Posterior cingulate gyrus (tissue), 11 donors: ENCODE results near the gene CAP1.
"Not testable (repeated sequence)": the region's sequence is repeated elsewhere in the genome, so short reads cannot be mapped to it uniquely, and the experiment has no call there.

Experiments
- DNase-seq, 10 donors: peaks; one replicate each; pipeline versions ENCODE4 v3.0.0 to v3.0.0-alpha.2; 2020 to 2021; ENCODE audit warnings: mixed read lengths in 3 of 10
- intact Hi-C: fragments of 100-400 bp; cut with DNase I; formaldehyde crosslinking; loops from one replicate; pipeline ENCODE4 v1.15.1; 2023

The CAP1 gene, protein sequence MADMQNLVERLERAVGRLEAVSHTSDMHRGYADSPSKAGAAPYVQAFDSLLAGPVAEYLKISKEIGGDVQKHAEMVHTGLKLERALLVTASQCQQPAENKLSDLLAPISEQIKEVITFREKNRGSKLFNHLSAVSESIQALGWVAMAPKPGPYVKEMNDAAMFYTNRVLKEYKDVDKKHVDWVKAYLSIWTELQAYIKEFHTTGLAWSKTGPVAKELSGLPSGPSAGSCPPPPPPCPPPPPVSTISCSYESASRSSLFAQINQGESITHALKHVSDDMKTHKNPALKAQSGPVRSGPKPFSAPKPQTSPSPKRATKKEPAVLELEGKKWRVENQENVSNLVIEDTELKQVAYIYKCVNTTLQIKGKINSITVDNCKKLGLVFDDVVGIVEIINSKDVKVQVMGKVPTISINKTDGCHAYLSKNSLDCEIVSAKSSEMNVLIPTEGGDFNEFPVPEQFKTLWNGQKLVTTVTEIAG

DNA sequence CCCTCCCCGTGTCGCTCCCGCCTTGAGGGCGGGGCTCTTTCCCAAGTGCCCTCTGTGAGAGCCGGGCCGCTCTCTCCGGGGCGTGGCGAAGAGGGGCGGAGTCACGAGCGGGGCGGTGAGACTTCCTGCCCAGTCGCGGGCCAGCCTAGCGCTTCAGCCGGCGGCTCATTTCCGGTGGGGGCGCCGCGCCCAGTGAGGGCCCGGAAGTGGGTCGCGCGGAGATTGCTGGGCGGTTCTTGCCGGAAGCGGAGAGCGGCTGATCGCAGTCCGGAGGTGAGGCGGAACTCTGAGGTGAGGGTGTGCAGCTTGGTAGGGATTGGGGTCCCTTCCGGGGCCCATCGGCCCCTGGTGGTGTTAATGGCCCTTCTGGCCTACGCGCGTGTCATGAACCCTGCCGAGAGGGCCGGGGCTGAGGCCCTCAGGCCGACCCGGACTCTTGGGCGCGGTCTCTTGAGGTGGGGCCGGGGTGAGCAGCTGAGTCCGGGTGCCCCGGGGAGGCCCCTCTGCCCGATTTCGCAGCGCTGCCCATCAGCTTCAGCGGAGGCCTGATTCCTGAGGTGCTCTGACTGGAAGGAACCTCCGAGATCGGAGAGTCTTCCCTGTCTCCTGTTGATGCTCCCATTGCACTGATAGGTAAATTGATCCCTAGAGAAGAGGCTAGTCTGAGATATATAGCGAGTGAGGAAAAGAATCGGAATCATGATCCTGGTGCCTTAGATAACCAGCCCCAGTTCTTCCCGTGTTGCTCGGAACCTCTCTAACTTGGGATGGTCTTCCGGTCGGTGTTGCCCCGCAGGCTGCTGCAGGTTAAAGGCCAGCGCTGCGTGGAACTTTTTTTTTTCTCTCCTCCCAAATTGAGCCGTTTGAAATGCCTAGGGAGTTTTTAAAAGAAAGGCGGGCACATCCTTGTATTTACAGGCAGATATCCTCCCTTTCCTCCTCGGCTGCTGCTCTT is at the start of gene CAP1:
CAP1 (plus strand) TSS at position 219 of the 955 bp plus-strand sequence. CDS start 18,618 bp downstream, outside the sequence.
- peak; percentile 98 to 100 (median 99) for DNase-seq
- intact Hi-C loops: loop anchor here (2.0 kb wide), 1 partner anchor 84 kb away; no protein-coding TSS in a partner anchor

DNA sequence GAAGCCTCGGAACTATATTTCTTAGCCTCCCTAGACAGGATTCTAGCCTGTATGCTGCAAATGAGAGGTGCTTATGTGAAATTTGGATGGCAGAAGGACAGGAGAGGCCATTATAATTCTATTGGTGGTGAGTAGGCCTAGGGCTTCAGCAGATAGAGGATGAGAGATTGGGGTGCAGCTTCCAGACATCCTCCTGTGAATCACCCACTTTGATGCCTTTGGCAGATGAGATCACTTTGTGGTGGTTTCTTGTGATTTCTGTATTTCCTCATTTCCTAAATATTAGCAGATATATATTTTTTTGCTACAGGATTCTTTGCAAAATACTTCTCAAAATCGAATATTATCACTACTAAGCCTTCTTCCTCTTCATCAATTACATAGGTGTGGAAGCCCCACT is 48.3 kb upstream of the CAP1 start:
- DNase-seq: no peak
- intact Hi-C loops: no loop called here

DNA sequence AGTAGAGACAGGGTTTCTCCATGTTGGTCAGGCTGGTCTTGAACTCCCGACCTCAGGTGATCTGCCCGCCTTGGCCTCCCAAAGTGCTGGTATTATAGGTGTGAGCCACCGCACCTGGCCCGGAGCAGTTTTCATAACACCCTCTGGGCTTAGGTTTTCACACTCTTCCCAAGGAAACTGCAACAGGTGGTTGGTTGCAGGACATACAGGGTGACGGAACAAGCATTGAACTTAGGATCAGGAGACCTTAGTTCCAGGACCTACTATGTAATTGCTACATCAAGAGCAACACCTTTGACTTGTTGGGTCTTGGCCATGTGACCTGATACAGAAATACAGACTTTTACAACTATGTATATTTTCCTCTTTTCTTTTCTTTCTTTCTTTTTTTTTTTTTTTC is 47.6 kb upstream of the CAP1 start:
- intact Hi-C loops: no loop called here
- DNase-seq: no peak

DNA sequence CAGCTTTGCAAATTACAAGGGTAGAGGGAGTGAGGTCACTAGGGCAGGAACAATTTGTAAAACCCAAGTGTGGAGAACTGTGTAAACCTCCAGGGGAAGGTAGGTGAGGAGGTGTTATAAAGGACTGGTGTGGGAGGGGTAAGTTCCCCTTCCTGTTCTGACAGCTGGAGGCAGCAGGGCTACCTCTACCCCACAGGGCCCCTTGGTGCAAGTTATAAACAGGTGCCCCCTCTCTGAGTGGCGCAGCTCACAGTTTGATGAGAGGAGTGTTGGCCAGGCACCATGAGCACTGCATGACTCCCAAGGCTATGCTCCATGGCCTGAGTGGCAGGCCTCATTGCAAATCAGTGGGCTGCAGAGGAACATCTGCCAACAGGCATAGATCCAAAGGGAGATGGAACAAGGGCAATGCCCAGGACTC is 44.5 kb upstream of the CAP1 start:
- intact Hi-C loops: no loop called here
- DNase-seq: no peak

DNA sequence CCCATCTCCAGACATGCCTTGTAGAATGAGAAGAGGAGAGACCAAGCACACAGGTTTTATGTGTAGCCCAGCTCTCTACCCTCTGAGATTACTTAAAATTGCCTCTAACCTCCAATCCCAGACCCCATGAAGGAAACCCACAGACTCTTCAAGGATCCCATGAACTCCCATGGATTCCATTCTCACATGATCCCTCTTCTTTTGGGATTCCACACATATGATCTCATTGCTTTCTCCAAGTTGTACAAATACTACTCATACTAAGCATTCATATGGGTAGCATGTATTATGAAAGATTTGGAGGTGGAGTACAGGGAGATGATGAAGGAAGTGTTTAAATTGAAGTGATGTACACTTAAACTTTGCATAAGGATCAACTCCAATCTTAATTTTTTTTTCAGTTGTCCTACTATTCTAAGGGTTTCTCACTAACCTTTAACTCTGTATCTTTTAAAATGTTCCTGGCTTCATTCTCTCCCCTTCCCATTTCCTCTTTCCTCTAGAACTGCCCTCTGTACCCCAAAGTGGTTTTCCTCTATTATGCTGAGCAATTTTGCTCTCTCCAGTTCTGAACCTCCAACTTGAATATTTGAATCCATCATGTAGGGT is 44.0 kb upstream of the CAP1 start:
- intact Hi-C loops: no loop called here

DNA sequence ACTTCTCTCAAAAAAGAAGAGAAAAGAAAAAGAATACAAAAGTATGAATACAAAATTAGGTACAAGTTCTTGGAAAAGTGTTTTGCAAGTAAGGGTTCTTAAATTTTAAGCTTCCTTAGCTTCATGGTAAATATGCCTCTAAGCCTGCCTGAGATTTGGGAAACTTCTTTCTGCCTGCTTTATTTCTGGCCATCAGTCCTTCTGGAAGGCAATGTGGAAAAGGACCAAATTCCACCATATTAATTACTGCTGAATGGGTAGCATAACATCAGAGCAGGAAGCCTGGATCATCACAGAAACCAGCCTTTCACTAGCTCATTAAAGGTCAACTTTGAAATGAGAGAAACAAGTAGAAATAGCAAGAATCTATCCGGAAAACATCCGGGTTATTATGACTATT is 39.1 kb upstream of the CAP1 start:
- intact Hi-C loops: no loop called here
- DNase-seq: no peak

More for the DNA sequence above, 44.0 kb upstream of the CAP1 start:
- no peak for DNase-seq

DNA sequence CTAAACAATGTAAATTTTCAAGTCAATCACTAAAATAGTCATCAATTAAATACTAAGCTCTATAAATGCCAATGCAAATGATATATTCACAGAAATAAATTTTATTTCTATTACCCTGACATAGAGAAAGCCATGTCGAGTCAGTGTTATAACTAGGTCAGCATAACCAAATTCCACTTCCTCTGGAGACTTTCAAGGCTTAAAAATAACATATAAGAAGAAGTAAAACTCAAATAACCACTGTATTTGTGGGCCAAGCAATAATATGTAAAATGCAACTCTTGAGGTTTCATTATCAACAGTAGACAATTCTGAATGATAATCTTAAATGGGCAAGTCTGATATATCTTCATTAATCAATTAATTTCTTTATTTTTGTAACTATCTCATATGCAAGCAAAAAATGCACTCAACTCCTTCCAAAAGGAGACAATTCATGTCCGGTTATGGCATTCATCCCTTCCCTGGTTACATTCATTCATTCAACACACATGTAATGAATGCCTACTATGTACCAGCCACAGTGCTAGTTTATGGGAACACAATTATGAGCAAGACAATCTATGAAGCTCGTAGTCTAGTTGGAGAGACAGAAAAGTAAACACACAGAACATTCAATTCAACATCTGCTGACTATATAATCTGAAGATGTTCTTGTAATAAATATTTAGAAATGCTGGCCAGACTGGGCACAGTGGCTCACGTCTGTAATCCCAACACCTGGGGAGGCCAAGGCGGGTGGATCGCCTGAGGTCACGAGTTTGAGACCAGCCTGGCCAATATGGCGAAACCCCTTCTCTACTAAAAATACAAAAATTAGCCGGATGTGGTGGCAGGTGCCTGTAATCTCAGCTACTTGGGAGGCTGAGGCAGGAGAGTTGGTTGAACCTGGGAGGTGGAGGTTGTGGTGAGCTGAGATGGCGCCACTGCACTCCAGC is 37.1 kb upstream of the CAP1 start:
- intact Hi-C loops: no loop called here
- no peak for DNase-seq

DNA sequence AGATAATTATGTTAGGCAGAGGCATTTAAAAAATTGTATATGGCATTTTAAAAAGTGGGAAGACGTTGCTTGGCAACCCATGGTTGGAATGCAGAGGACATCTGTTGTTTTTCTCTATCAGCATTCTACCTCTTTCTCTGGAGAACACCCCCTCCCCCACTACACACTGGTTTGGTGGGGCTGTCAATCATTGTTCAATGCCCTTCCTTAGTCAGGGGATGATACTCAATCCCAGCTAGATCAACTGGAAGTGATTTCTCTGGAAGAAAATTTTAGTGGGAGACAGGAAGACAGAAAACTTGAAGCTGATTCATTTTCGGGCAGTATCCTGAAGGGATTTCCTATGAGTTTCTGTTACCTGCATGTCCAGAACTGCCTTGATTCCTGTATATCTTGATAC is 35.7 kb upstream of the CAP1 start:
- DNase-seq: no peak
- intact Hi-C loops: no loop called here

DNA sequence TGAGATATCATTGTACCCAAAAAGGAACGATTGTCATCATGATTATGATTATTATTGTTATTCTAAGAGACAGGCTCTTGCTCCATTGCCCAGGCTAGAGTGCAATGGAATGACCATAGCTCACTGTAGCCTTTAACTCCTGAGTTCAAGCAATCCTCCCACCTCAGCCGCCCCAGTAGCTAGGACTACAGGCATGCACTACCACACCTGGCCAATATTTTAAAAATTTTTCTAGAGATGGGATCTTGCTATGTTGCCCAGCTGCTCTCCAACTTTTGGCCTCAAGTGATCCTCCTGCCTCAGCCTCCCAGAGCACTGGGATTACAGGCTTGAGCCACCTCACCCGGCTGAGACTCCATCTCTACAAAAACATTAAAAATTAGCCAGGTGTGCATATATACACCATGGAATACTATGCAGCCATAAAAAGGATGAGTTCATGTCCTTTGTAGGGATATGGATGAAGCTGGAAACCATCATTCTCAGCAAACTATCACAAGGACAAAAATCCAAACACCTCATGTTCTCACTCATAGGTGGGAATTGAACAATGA is 33.0 kb upstream of the CAP1 start:
- intact Hi-C loops: not testable (repeated sequence)

DNA sequence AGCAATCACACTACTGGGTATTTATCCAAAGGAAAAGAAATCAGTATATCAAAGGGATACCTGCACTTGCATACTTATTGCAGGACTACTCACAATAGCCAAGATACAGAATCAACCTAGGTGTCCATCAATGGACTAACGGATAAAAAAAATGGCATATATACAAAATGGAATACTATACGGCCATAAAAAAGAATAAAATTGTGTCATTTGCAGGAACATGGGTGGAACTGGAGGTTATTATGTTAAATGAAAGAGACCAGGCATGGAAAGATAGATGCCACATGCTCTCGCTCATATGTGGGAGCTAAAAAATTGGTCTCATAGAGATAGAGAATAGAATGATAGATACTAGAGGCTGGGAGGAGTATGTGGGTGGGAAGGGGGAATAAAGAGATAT is 29.3 kb upstream of the CAP1 start:
- DNase-seq: no peak
- intact Hi-C loops: no loop called here

More for the DNA sequence above, 33.0 kb upstream of the CAP1 start:
- not testable (repeated sequence) for DNase-seq

DNA sequence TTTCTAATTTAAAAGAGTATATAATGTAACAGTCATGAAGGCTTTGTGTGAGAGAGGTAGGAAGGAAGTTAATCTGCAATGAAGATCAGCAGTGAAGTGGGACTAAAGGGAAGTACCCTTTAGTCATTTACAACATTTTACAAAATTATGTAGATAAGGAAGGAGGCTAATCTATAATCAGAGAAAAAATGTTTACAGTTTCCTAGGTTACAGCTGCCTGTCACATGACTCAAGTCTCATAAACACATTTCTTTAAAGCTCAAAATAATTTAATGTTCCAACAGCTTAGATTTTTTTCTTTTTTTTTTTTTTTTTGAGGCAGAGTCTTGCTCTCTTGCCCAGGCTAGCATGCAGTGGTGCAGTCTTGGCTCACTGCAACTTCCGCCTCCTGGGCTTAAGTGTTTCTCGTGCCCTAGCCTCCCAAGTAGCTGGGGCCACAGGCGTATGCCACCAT is 26.2 kb upstream of the CAP1 start:
- intact Hi-C loops: no loop called here
- DNase-seq: no peak

DNA sequence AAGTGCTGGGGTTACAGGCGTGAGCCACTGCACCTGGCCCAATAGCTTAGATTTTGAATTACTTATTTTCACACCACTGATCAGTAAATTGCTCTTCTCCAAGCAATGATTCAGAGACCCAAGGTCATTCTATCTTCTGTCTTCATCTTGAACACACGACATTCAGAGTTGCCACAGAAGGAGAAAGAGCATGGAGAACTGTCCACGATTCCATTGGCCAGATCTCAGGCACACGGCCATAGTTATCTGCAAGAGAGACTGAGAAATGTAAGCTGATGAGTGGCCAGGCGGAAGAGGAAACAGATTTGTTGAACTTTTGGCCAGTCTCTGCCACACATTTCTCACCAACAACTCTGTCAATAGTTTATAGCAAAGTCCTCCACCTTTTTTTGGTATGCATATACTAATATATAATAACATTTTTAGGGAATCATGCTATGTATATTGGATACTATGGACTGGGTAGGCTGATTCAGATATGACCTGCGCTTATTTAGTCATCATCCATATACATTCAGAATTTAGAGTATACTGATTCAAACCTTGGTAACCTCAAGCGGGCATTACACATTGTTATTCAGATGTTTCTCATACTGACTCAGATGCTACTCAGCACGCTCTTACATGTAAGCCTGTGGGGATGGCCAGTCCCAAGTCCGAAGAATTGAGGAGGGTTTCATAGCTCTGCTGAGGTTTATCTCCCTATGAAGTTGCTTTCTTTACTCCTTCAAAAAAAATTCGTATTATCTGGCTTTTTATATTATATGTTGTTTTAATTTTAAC is 25.5 kb upstream of the CAP1 start:
- intact Hi-C loops: no loop called here
- DNase-seq: no peak

DNA sequence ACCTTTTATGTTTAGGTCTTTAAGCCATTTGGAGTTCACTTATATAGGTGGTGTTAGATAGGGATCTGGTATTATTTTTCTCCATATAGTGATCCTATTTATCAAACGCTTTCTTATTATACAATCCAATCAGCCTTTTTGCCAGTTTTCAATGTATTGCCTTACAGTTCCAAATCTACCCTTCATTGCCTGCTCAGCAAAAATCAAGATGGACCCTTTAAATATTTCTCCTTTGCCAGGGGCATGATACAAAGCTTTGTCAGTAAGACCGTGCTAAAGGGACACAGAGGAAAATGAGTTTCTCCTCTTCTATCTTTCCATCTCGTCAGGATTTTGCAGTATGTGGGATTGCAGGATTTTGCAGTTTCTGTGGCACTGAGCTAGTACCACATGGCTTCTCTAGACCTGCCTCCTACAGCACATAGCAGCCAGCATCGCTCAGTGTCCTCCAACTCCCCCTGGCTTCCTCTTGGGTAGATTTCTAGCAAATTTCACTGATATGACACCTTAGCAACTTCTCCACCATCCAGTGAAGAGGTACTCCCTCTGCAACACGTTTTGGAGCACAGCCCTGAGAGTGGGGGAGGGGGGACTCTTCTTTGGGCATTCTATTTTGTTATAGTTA is 22.5 kb upstream of the CAP1 start:
- DNase-seq: no peak
- intact Hi-C loops: no loop called here

DNA sequence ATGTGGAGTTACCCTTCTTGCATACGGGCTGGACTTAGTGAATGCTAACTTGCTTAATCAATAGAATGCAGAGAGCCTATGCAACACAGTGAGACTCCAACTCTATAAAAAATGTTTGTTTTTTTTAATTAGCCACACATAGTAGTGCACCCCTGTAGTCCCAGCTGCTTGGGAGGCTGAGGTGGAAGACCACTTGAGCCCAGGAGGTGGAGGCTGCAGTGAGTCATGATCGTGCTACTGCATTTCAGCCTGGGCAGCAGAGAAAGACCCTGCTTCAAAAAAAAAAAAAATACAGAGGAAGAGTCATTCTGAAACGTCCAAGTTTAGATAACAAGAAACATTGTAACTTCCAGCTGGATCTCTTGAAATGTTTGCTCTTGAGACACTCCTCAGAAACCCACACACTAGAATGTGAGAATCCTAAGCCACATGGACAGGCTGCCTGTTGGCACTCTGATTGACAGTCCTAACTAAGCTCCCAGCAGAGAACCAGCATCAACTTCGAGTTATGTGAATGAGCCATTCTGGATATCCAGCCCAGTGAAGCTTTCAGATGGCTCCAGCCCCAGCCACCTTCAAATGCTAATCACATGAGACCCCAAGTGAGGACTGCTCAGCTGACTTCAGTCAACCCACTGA is 20.0 kb upstream of the CAP1 start:
- DNase-seq: no peak
- intact Hi-C loops: no loop called here

DNA sequence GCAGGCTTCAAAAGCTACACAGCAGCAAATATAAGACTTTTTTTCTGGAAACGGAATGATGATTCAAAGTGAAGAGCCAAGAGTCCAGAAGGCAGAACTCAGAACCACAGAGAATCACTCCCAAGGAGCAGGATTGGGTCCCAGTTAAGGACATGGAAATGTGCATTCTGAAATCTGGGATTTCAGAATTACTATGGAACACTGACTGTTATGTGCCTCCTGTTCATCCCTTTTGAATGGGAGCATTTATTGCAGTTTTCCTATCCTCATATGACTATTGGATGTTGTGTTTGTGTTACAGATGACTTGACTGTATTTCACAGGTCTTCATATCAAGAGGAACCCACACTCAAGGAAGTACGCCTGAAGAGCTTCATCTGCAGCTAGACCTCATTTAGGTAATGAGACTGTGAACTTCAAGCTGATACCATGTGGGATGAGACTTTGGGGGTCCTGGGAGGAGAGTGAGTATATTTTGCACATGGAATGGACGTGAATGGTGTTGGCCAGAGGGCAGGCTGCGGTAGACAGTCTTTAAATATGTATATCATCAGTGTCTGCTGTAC is 17.1 kb upstream of the CAP1 start:
- intact Hi-C loops: no loop called here
- DNase-seq: no peak

DNA sequence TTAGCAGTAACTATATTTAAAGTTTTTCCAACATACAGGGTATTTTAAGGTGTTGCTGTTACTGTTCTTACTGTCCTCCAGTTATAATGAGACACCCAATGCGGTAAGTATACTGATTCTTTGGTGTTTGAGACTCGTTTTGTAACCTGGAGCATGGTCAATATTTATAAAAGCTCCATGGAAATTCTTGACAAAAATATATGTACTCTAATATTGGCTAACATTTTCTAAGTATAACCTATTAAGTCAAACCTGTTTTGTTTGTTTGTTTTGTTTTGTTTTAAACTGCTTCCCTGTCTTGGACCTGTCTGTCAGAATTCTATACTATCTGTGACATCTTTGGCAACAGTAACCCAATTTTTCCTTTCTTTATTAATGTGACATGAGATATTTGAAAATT is 15.9 kb upstream of the CAP1 start:
- intact Hi-C loops: no loop called here
- no peak for DNase-seq

DNA sequence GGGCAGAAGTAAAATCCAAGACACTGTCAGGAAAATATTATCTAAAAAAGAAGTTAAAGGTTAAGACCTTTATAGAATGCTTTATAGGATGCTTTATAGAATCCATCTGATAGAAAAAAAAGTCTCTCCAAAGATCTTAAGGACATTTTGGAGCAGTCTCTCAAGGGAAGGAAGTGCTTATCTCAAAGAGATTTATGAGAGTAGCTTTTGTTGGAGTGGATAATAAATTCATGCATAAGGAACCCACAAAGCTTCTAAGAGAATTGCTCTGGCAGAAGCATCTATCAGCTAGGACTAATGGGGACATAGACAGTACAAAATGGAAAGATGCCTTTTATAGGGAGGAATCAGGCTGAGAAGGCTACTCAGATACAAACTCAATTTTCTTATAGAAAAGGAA is 12.9 kb upstream of the CAP1 start:
- intact Hi-C loops: no loop called here
- no peak for DNase-seq
